DND-41 (cell line): Measurements from ENCODE around the gene ESRP2.

Experiments
- CTCF ChIP-seq: IDR thresholded peaks from 2 replicates; pipeline ENCODE4 v1.5.1; 2012; ENCODE audit warnings: borderline replicate concordance, low read length, moderate library complexity, mild to moderate bottlenecking; ENCODE audit not compliant: poor library complexity, severe bottlenecking; ENCODE audit errors: extremely low read depth
- EZH2 ChIP-seq: IDR thresholded peaks from 3 replicates; pipeline ENCODE4 v1.6.1; 2012; ENCODE audit warnings: borderline replicate concordance, low read depth, mild to moderate bottlenecking, moderate library complexity, low read length, inconsistent platforms; ENCODE audit not compliant: severe bottlenecking

- TF ChIP-seq CTCF: no peak
- TF ChIP-seq EZH2: no peak
Observed at GRCh38 chr16:68206245-68206644, 29.7 kb downstream of the ESRP2 start.
